ENCODE results near the gene NIFK. TPM values are rescaled to one million over a fixed set of nuclear protein-coding genes. Genes with fewer than 3 reads are reported as not detected.

Gene NIFK
- total RNA-seq, 1 experiment from 2014 or later: 75.9 TPM

DNA sequence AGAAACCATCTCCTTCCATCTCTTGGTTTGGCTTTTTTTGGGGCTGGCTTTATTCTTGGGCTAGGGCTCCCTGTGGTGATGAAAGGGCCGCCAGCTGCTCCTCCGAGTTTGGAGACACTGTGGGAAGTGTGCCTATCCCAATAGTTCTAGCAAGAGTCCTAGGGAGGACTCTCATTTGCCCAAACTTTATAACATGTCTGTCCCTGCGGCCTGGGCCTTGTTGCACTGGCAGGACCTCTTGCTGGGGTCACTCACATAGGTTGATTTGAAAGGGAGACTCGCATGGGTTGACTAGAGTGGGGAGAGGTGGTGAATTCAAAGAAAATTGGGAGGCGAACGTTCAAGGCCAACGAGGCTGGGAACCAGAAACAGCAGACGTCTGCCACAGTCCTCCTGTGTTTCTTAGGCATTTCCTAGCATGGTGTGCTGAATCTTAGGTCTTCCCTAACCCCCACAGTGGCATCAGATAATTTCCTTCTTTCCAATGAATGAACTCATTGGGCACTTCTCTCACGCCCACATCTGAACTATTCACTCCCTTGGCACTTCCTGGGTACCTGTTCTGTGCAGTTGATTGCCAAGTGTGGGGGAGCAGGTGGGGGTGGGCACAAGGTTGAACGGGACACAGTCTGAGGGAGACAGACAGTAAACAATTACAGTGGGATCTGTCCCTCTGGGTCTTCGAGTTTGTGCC is 26.8 kb downstream of the NIFK start:
- no peaks in the 10 kb centered on the region for H4K20me1 ChIP-seq (ENCODE audit: insufficient read depth)
- H3K4me3 ChIP-seq: no peak overlapping the region
- intact Hi-C loops (cut with micrococcal nuclease; ENCODE audit: unreplicated experiment): no loop called here
- H3K27me3 ChIP-seq (ENCODE audit: insufficient read depth, low read depth): no peaks in the 10 kb centered on the region
- no TSS peak for BruUV-seq (replicated peaks)
- no peak overlapping the region for H3K4me2 ChIP-seq
- peaks cover 11% of the 10 kb centered on the region; the same call in 1 of the 2 replicates for H3F3A ChIP-seq (ENCODE audit: insufficient read depth, low read depth)
- H3K9me2 ChIP-seq (ENCODE audit: insufficient read depth): no peaks in the 10 kb centered on the region
- no peaks in the 10 kb centered on the region for H3K79me2 ChIP-seq (ENCODE audit: low read depth)
- no peaks in the 10 kb centered on the region for H3K9me3 ChIP-seq (ENCODE audit: insufficient read depth, low read depth)
- DNase-seq: no peak
- TF ChIP-seq EZH2 (IDR thresholded peaks at IDR 0.05; ENCODE audit: low read depth): no peak
- TF ChIP-seq, protein P1, sequence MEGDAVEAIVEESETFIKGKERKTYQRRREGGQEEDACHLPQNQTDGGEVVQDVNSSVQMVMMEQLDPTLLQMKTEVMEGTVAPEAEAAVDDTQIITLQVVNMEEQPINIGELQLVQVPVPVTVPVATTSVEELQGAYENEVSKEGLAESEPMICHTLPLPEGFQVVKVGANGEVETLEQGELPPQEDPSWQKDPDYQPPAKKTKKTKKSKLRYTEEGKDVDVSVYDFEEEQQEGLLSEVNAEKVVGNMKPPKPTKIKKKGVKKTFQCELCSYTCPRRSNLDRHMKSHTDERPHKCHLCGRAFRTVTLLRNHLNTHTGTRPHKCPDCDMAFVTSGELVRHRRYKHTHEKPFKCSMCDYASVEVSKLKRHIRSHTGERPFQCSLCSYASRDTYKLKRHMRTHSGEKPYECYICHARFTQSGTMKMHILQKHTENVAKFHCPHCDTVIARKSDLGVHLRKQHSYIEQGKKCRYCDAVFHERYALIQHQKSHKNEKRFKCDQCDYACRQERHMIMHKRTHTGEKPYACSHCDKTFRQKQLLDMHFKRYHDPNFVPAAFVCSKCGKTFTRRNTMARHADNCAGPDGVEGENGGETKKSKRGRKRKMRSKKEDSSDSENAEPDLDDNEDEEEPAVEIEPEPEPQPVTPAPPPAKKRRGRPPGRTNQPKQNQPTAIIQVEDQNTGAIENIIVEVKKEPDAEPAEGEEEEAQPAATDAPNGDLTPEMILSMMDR (conservative IDR thresholded peaks at IDR 0.05): no peak
- peaks cover 8% of the 10 kb centered on the region for H3K4me1 ChIP-seq (replicated peaks; ENCODE audit: insufficient read depth)
- no peaks in the 10 kb centered on the region for H3K36me3 ChIP-seq (ENCODE audit: low read depth)
- ChIA-PET CTCF (no interaction called here), POLR2A (ENCODE audit: unreplicated experiment) (no interaction called here)
- no peak overlapping the region for H3K27ac ChIP-seq
- no peak overlapping the region for H2AFZ ChIP-seq

- Histone ChIP-seq H3K27me3 (ENCODE audit: insufficient read depth, low read depth) (no peaks in the 10 kb centered on the region), H4K20me1 (ENCODE audit: insufficient read depth) (no peaks in the 10 kb centered on the region), H3K79me2 (ENCODE audit: low read depth) (no peaks in the 10 kb centered on the region), H3K27ac (peak overlapping the region; percentile 46), H2AFZ (0 out of 2 replicates have a peak overlapping the region, but pooled peaks have one; percentile 41), H3K9me2 (ENCODE audit: insufficient read depth) (no peaks in the 10 kb centered on the region), H3K9me3 (ENCODE audit: insufficient read depth, low read depth) (no peaks in the 10 kb centered on the region), H3K4me1 (replicated peaks; ENCODE audit: insufficient read depth) (peaks cover 8% of the 10 kb centered on the region), H3F3A (ENCODE audit: insufficient read depth, low read depth) (peaks cover 11% of the 10 kb centered on the region; the same call in 1 of the 2 replicates), H3K4me2 (peak overlapping the region; percentile 42), H3K4me3 (no peak overlapping the region), H3K36me3 (ENCODE audit: low read depth) (no peaks in the 10 kb centered on the region)
- no peak for TF ChIP-seq EZH2 (IDR thresholded peaks at IDR 0.05; ENCODE audit: low read depth)
- TF ChIP-seq, protein P1 (conservative IDR thresholded peaks at IDR 0.05): no peak
- DNase-seq: peak; percentile 51 to 76
- ChIA-PET POLR2A (ENCODE audit: unreplicated experiment) (interaction anchor here (0.6 to 0.7 kb wide), 6 partner anchors 14 to 632 kb away, joined by 4 to 21 read pairs (median 8); no protein-coding TSS in a partner anchor), CTCF (interaction anchor here (0.7 kb wide), 2 partner anchors 58 to 107 kb away, joined by 5 read pairs; no protein-coding TSS in a partner anchor)
- BruUV-seq (replicated peaks): no TSS peak
- intact Hi-C loops (cut with micrococcal nuclease; ENCODE audit: unreplicated experiment): no loop called here
These were observed 28.7 kb downstream of the NIFK start for GRCh38 chr2:121707920-121708361.

DNA sequence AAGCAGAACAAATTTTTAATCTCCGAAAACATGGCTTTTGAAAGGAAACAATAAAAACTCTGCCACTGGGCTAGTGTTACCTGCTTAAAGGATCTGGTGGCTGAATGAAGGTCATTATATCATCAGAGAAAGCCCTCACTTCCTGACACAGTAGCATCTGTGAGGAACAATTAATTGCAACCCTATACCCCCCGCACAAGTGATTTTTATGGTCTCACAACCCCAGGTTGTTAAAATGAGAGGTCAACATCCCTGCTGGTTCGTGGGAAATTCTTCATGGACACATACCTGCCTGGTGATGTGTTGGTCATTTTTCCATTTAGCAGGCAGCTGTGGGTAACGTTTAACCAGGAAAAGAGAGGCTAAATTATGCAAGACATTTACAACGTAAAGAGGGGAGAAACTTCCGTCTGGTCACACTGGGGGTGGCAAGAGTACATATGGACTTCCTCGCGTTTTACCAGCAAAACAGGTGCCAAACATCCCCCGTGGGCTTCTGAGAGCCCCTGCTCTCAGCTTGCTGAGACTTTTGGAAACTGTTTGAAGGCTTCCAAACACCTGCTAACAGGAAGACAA is 29.2 kb downstream of the NIFK start:
- H3F3A ChIP-seq (ENCODE audit: insufficient read depth, low read depth): peaks cover 11% of the 10 kb centered on the region; the same call in 1 of the 2 replicates
- BruUV-seq (replicated peaks): no TSS peak
- POLR2A ChIA-PET (ENCODE audit: unreplicated experiment): interaction anchor here (0.6 to 0.7 kb wide), 6 partner anchors 9 to 632 kb away, joined by 4 to 21 read pairs (median 6); no protein-coding TSS in a partner anchor
- no peaks in the 10 kb centered on the region for H3K9me3 ChIP-seq (ENCODE audit: insufficient read depth, low read depth)
- peak overlapping the region; percentile 46 for H3K27ac ChIP-seq
- H3K4me2 ChIP-seq: peak overlapping the region; percentile 42
- peaks cover 8% of the 10 kb centered on the region for H3K4me1 ChIP-seq (replicated peaks; ENCODE audit: insufficient read depth)
- H3K79me2 ChIP-seq (ENCODE audit: low read depth): no peaks in the 10 kb centered on the region
- H3K4me3 ChIP-seq: no peak overlapping the region
- CTCF ChIA-PET: interaction anchor here (0.7 kb wide), 2 partner anchors 58 to 106 kb away, joined by 5 read pairs; no protein-coding TSS in a partner anchor
- intact Hi-C loops (cut with micrococcal nuclease; ENCODE audit: unreplicated experiment): no loop called here
- no peaks in the 10 kb centered on the region for H3K27me3 ChIP-seq (ENCODE audit: insufficient read depth, low read depth)
- DNase-seq: peak in 1 of 2 experiments; percentile 85
- H4K20me1 ChIP-seq (ENCODE audit: insufficient read depth): no peaks in the 10 kb centered on the region
- peak overlapping the region; percentile 41; the same call in 1 of the 2 replicates for H2AFZ ChIP-seq
- TF ChIP-seq EZH2 (IDR thresholded peaks at IDR 0.05; ENCODE audit: low read depth): no peak
- TF ChIP-seq, protein P1 (conservative IDR thresholded peaks at IDR 0.05): no peak
- H3K36me3 ChIP-seq (ENCODE audit: low read depth): no peaks in the 10 kb centered on the region
- H3K9me2 ChIP-seq (ENCODE audit: insufficient read depth): no peaks in the 10 kb centered on the region
